ENCODE data around the gene RXFP1.

RXFP1 gene

GRCh38 chr4:158621729-158622128, 100.0 kb downstream of the RXFP1 start:
- ATAC-seq = no peak
- TF ChIP-seq ZFP30 (CRISPR knock-in tag; IDR thresholded peaks at IDR 0.05) = no peak
- no peak for TF ChIP-seq TCF4 (CRISPR knock-in tag; IDR thresholded peaks at IDR 0.05; ENCODE audit: borderline replicate concordance)
- no peak for TF ChIP-seq TOX (CRISPR knock-in tag; IDR thresholded peaks at IDR 0.05; ENCODE audit: borderline replicate concordance)
- no peak for TF ChIP-seq RARB (CRISPR knock-in tag; IDR thresholded peaks at IDR 0.05)
- no peak for TF ChIP-seq CREB5 (CRISPR knock-in tag; IDR thresholded peaks at IDR 0.05; ENCODE audit: low read depth)
- no peak for TF ChIP-seq ISL1 (CRISPR knock-in tag; IDR thresholded peaks at IDR 0.05)
- no peak for TF ChIP-seq ZNF565 (CRISPR knock-in tag; conservative IDR thresholded peaks at IDR 0.05; ENCODE audit: low read depth)
- TF ChIP-seq ESRRG (CRISPR knock-in tag; IDR thresholded peaks at IDR 0.05) = no peak
- no peak for TF ChIP-seq PPARA (CRISPR knock-in tag; IDR thresholded peaks at IDR 0.05; ENCODE audit: borderline replicate concordance)
- TF ChIP-seq CSDC2 (CRISPR knock-in tag; IDR thresholded peaks at IDR 0.05) = no peak
- no peak for TF ChIP-seq GLIS3 (CRISPR knock-in tag; IDR thresholded peaks at IDR 0.05)
- TF ChIP-seq OSR1 (CRISPR knock-in tag; IDR thresholded peaks at IDR 0.05) = no peak
- no peak for TF ChIP-seq ARNTL (CRISPR knock-in tag; IDR thresholded peaks at IDR 0.05; ENCODE audit: borderline replicate concordance, low read depth)
- no peak for TF ChIP-seq ZNF70 (CRISPR knock-in tag; IDR thresholded peaks at IDR 0.05)
- TF ChIP-seq ZNF8 (CRISPR knock-in tag; IDR thresholded peaks at IDR 0.05) = no peak
- TF ChIP-seq PATZ1 (CRISPR knock-in tag; IDR thresholded peaks at IDR 0.05; ENCODE audit: borderline replicate concordance) = no peak
- no peak for TF ChIP-seq ZFP3 (CRISPR knock-in tag; IDR thresholded peaks at IDR 0.05)
- no peak for TF ChIP-seq CSRNP3 (CRISPR knock-in tag; IDR thresholded peaks at IDR 0.05)

- no peak for TF ChIP-seq ZNF70 (CRISPR knock-in tag; IDR thresholded peaks at IDR 0.05)
- TF ChIP-seq RARB (CRISPR knock-in tag; IDR thresholded peaks at IDR 0.05) = no peak
- TF ChIP-seq PPARA (CRISPR knock-in tag; IDR thresholded peaks at IDR 0.05; ENCODE audit: borderline replicate concordance) = no peak
- TF ChIP-seq ARNTL (CRISPR knock-in tag; IDR thresholded peaks at IDR 0.05; ENCODE audit: borderline replicate concordance, low read depth) = no peak
- TF ChIP-seq SNAI2 (CRISPR knock-in tag; IDR thresholded peaks at IDR 0.05) = no peak
- TF ChIP-seq ESRRG (CRISPR knock-in tag; IDR thresholded peaks at IDR 0.05) = no peak
- no peak for TF ChIP-seq CREB5 (CRISPR knock-in tag; IDR thresholded peaks at IDR 0.05; ENCODE audit: low read depth)
- no peak for TF ChIP-seq CSDC2 (CRISPR knock-in tag; IDR thresholded peaks at IDR 0.05)
- no peak for TF ChIP-seq POU6F1 (CRISPR knock-in tag; IDR thresholded peaks at IDR 0.05; ENCODE audit: borderline replicate concordance, low read depth)
- no peak for TF ChIP-seq GLIS3 (CRISPR knock-in tag; IDR thresholded peaks at IDR 0.05)
- no peak for TF ChIP-seq ZC3H10 (CRISPR knock-in tag; IDR thresholded peaks at IDR 0.05)
- no peak for TF ChIP-seq TSHZ2 (CRISPR knock-in tag; IDR thresholded peaks at IDR 0.05)
- no peak for TF ChIP-seq TOX (CRISPR knock-in tag; IDR thresholded peaks at IDR 0.05; ENCODE audit: borderline replicate concordance)
- no peak for TF ChIP-seq ZNF8 (CRISPR knock-in tag; IDR thresholded peaks at IDR 0.05)
- no peak for TF ChIP-seq CSRNP3 (CRISPR knock-in tag; IDR thresholded peaks at IDR 0.05)
- TF ChIP-seq OSR1 (CRISPR knock-in tag; IDR thresholded peaks at IDR 0.05) = no peak
- TF ChIP-seq ZNF565 (CRISPR knock-in tag; conservative IDR thresholded peaks at IDR 0.05; ENCODE audit: low read depth) = no peak
- TF ChIP-seq ISL1 (CRISPR knock-in tag; IDR thresholded peaks at IDR 0.05) = no peak
- TF ChIP-seq PATZ1 (CRISPR knock-in tag; IDR thresholded peaks at IDR 0.05; ENCODE audit: borderline replicate concordance) = no peak
- no peak for TF ChIP-seq BACH2 (CRISPR knock-in tag; IDR thresholded peaks at IDR 0.05; ENCODE audit: borderline replicate concordance)
Measured at GRCh38 chr4:158622251-158622650, 100.6 kb downstream of the RXFP1 start.

More at GRCh38 chr4:158622251-158622650, 100.6 kb downstream of the RXFP1 start:
- no peak for ATAC-seq

Measured in SK-N-SH treated with all-trans-retinoic acid at 6 μM for 48 hours (cell line).